Measurements from ENCODE around the gene UBE4A.
"Not testable (repeated sequence)": the region's sequence is repeated elsewhere in the genome, so short reads cannot be mapped to it uniquely, and the experiment has no call there.

UBE4A gene

GRCh38 chr11:118398791-118399559 lies 39.6 kb downstream of the UBE4A start:
- no peak for DNase-seq (ENCODE audit: low read depth in 2 of 3, low spot score in 2 of 3)

DNA sequence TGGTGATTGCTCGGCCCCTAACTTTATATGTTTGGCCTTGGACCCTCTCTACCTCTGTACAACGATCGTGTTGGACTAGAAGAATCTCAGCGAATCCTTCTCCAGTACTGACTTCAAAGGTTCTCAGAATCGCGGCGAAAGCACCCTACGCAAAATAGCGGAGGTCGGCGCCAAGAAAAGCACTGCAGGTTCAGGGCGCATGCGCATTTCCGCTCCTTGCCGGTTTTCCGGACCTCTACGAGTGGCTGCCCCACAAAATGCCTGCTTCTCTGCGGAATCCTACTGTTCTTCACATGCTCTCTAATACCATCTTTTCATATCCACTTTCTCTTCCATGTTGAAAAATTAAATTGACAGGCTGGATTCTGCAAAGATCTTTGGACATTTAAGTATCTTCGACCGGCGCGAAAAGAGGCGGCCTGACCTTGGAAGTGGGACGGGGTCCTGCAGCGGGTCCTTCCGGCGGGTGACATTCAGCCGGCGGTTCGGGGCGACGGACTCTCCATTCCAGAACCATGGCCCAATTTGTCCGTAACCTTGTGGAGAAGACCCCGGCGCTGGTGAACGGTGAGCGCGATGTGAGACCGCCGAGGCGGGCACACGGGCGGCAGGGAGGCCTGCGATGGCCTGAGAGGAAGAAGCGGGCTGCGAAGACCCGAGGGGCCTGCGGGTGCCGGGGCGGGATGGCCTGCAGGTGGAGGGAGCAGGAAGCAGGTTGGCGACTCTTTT lies 41.9 kb downstream of the UBE4A start, which contains the start of gene ATP5MG:
TSS of gene ATP5MG (plus strand) at position 456 of the 729 bp plus-strand sequence. CDS start at position 516, 60 bp downstream.
- peak; percentile 74 to 92 (median 74) for DNase-seq (ENCODE audit: low read depth in 2 of 3, low spot score in 2 of 3)

DNA sequence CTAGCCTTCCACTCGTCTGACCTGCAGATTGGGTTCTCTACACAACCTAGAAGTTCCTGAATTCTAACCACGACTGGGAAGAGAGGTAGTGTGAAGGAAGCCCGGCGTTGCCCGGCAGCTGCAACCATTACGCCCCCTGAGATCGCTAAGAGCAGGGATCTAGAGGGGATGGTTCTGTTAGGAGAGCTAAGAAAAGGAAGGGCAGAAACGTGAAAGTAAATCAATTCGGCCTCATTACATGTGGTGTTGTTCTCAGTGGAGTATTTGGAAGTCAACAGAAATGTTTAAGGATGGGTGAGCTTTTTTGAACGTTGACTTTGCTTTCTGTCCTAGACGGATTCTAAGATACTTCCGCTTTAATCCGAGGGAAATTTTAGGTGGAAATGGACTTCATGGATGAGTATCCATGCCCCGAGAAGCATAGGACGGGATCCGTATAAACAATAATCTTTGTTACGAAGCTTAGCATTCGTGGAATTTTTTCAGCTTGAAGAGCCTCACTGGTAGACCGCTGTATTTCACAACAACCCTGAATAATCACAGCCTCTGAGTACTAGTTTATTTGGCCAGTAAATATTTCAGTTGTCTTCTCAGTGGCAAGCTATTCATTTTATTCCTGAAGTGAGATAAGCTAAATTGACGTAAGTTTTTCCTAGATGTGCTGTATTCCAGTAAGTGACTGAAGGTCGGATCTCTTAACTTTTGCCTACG lies 42.6 kb downstream of the UBE4A start:
- DNase-seq (ENCODE audit: low read depth in 2 of 3, low spot score in 2 of 3): no peak

GRCh38 chr11:118402594-118402993 lies 43.2 kb downstream of the UBE4A start:
- DNase-seq (ENCODE audit: low read depth in 2 of 3, low spot score in 2 of 3): not testable (repeated sequence)

GRCh38 chr11:118406599-118407166 lies 47.3 kb downstream of the UBE4A start:
- DNase-seq (ENCODE audit: low read depth in 2 of 3, low spot score in 2 of 3): no peak

DNA sequence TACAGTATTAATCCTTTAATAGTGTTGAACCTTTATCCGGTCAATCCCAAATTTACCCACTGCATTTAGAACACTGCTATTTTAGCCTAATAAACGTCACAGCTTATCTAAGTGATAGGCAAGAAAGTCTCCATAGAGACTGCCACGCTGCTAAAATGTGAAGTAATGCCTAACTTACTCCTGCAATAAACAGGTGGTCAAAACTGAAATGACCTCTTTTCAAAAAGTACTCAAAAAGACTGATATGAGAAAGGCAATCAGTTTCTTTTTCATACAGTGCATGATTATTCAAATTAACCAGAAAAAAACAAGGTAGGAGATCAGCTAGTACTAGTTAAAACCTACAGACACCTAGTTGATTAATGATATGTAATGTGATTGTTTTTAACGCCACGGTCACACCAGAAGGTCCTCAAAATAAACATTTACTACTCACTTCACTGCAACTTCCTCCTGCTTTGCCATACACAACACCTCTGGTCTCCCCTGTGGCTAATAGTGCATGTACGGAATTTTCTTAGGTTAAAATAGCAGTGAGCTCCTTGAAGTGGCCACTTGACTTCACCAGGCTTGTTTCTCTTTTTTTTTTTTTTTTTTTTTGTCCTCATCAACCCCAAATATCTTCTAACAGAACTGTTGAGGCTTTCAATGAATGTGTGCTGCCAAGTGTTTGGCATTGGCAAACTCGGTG lies 50.8 kb downstream of the UBE4A start:
- DNase-seq (ENCODE audit: low read depth in 2 of 3, low spot score in 2 of 3): no peak

DNA sequence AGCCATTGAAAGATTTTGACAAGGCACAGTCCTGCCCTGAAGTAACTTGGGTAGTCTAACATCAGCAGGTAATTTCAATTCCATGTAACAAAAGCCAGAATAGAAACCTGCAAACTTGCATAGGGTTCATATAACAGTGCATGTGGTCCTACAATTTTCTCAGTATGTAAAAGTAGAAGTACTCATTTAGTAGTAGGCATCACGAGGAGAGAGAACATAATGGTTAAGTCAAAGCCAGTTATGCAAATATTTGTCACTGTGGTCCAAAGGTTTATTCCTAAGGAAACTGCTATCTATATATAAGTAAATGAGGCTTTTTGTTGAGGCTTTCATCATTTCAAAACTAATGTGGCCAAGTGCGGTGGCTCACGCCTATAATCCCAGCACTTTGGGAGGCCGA lies 52.1 kb downstream of the UBE4A start:
- no peak for DNase-seq (ENCODE audit: low read depth in 2 of 3, low spot score in 2 of 3)

- DNase-seq (ENCODE audit: low read depth in 2 of 3, low spot score in 2 of 3): no peak
Observed at GRCh38 chr11:118412921-118413320, 53.5 kb downstream of the UBE4A start.

DNA sequence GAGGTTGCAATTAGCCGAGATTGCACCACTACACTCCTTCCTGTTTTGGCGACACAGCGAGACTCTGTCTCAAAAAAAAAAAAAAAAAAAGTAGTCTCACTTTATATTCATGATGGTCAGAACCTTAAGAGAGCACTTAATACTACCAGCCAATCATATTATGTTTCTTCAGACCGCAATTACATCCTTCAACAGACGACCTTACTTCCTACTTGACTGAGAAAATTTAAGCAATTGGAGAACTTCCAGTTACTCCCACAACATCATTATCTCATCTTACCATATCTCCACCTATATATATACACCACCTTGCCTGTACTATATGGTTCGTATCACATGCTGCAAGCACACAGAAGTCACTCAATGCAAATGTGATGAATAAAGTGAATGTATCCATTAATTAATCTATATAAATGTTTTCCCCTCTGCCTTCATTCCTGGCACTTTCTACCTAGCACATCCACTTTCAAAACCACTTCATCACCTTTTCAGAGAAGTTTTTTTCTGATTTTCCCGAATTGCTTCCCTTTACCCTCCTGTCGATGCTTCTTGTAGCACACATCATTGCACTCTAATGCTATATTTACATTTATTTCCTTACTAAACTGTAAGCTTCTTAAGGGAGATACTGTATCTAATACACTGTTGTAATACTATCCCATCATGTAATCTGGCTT lies 55.8 kb downstream of the UBE4A start:
- no peak for DNase-seq (ENCODE audit: low read depth in 2 of 3, low spot score in 2 of 3)

GRCh38 chr11:118415739-118416068 lies 56.3 kb downstream of the UBE4A start:
- DNase-seq (ENCODE audit: low read depth in 2 of 3, low spot score in 2 of 3): no peak

GRCh38 chr11:118416900-118417299 lies 57.5 kb downstream of the UBE4A start:
- DNase-seq (ENCODE audit: low read depth in 2 of 3, low spot score in 2 of 3): not testable (repeated sequence)

GRCh38 chr11:118417801-118418200 lies 58.4 kb downstream of the UBE4A start:
- no peak for DNase-seq (ENCODE audit: low read depth in 2 of 3, low spot score in 2 of 3)

GRCh38 chr11:118418766-118419165 lies 59.4 kb downstream of the UBE4A start:
- DNase-seq (ENCODE audit: low read depth in 2 of 3, low spot score in 2 of 3): no peak

DNA sequence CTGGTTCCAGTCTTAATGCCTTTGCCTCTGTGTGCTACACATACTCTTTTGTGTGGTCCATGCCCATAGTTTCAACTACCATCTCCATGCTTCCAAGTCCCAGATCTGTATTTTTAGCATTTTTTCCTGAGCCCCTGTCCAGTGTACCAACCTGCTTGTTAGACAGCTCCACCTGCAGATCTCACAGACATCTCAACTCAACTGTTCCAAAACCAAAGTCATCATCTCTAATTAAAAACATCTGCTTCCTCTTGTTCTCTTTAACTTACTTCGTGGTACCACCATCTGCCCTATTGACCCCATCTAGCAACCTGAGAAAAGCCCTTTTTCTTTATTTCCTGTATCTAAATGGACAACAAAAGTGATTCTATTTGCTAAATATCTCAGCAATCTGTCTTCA lies 68.3 kb downstream of the UBE4A start:
- DNase-seq (ENCODE audit: low read depth in 2 of 3, low spot score in 2 of 3): no peak

- no peak for DNase-seq (ENCODE audit: low read depth in 2 of 3, low spot score in 2 of 3)
Observed at GRCh38 chr11:118430956-118431355, 71.6 kb downstream of the UBE4A start.

GRCh38 chr11:118434123-118434552 lies 74.7 kb downstream of the UBE4A start:
- no peak for DNase-seq (ENCODE audit: low read depth in 2 of 3, low spot score in 2 of 3)

GRCh38 chr11:118434553-118435289 lies 75.3 kb downstream of the UBE4A start:
- DNase-seq (ENCODE audit: low read depth in 2 of 3, low spot score in 2 of 3): peak; percentile 7 to 28 (median 27)

DNA sequence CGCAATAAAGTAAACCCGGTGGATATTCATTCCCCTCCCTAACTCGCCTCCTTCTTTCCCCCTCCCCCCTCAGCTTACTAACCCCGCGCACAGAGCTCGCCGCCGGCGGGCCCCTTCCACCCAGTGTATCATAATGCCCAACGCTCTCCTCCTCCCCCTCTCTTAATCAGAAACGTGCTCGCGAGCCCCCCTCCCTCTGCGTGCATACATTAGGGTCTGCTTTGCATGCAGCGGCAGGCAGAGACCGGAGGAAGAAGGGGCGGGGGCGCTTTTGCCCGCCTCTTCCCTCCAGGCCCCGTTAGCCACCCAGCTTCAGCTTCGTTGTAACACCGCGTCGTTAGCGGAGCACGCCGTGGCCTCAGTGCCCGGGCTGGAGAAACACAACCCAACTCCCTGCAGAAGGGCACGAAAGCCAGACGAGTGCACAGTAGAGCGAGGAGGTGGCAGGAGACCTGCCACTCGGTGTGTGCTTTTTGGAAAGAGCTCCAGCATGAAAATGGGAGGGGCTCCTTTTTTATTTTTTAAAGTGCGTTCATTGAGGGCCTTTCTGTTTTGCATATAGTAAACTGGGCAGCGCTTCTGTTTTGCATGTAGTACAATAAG lies 76.0 kb downstream of the UBE4A start:
- peak; percentile 36 to 57 (median 45) for DNase-seq (ENCODE audit: low read depth in 2 of 3, low spot score in 2 of 3)

Measured in activated CD8-positive, alpha-beta memory T cell treated with anti-CD3 and anti-CD28 coated beads for 48 hours (primary cell).